ENCODE measurements around the gene RAB30. TPM values are rescaled to one million over a fixed set of nuclear protein-coding genes. Genes with fewer than 3 reads are reported as not detected.

RAB30 gene
- total RNA-seq, 4 donors from 2014 or later, result 29.8 to 57.1 (median 33.9) TPM

- Histone ChIP-seq H3K4me1 (peaks cover 67 to 70% of the 10 kb centered on the region in 2 donors), H3K36me3 (no peaks in the 10 kb centered on the region), H3K27ac (peak overlapping the region; percentile 14 to 90 (median 62)), H3K27me3 (no peaks in the 10 kb centered on the region), H3K4me3 (no peak overlapping the region), H3K9me3 (no peaks in the 10 kb centered on the region)
- TF ChIP-seq POLR2A (IDR thresholded peaks at IDR 0.05) (no peak), CTCF (IDR thresholded peaks at IDR 0.05 in 4 of 5, conservative IDR thresholded peaks at IDR 0.05 in 1 of 5) (no peak)
- DNase-seq (no peak), ATAC-seq (no peak)
- intact Hi-C loops (cut with DNase I; ENCODE audit: low total_unique reads) (no loop called here), in situ Hi-C loops (cut with MboI; ENCODE audit: low sequenced_read_pairs in 4 of 4) (loop anchor here in 1 of 4 donors (25.0 kb wide), 1 partner anchor 106 kb away; the partner anchor contains the start of gene PCF11)
Observed at GRCh38 chr11:83056611-83057010, 15.1 kb downstream of the RAB30 start.

- no peak overlapping the region for H3K4me3 ChIP-seq
- H3K4me1 ChIP-seq, result peaks cover 70 to 72% of the 10 kb centered on the region in 2 donors
- in situ Hi-C loops (cut with MboI; ENCODE audit: low sequenced_read_pairs in 4 of 4), result loop anchor here in 1 of 4 donors (25.0 kb wide), 1 partner anchor 106 kb away; the partner anchor contains the start of gene PCF11
- no peaks in the 10 kb centered on the region for H3K36me3 ChIP-seq
- no peak for DNase-seq
- peak overlapping the region; percentile 14 to 90 (median 62) for H3K27ac ChIP-seq
- intact Hi-C loops (cut with DNase I; ENCODE audit: low total_unique reads), result no loop called here
- H3K27me3 ChIP-seq, result no peaks in the 10 kb centered on the region
- no peak for ATAC-seq
- H3K9me3 ChIP-seq, result no peaks in the 10 kb centered on the region
- TF ChIP-seq POLR2A (IDR thresholded peaks at IDR 0.05) (no peak), CTCF (IDR thresholded peaks at IDR 0.05 in 4 of 5, conservative IDR thresholded peaks at IDR 0.05 in 1 of 5) (no peak)
Observed at GRCh38 chr11:83056204-83056603, 15.5 kb downstream of the RAB30 start.

- ATAC-seq, result no peak
Observed at GRCh38 chr11:83054904-83055380, 16.8 kb downstream of the RAB30 start.

GRCh38 chr11:83054001-83054400, 17.7 kb downstream of the RAB30 start:
- no peak for ATAC-seq
- Histone ChIP-seq H3K4me1 (peaks cover 70 to 74% of the 10 kb centered on the region in 2 donors), H3K36me3 (no peaks in the 10 kb centered on the region), H3K27ac (peak overlapping the region; percentile 82 to 93 (median 88)), H3K4me3 (no peak overlapping the region), H3K27me3 (no peaks in the 10 kb centered on the region), H3K9me3 (no peaks in the 10 kb centered on the region)
- intact Hi-C loops (cut with DNase I; ENCODE audit: low total_unique reads) (no loop called here), in situ Hi-C loops (cut with MboI; ENCODE audit: low sequenced_read_pairs in 4 of 4) (loop anchor here in 1 of 4 donors (25.0 kb wide), 1 partner anchor 108 kb away; the partner anchor contains the start of gene PCF11)
- no peak for DNase-seq
- TF ChIP-seq POLR2A (IDR thresholded peaks at IDR 0.05), result no peak

More at GRCh38 chr11:83054904-83055380, 16.8 kb downstream of the RAB30 start:
- Histone ChIP-seq H3K9me3 (no peaks in the 10 kb centered on the region), H3K36me3 (no peaks in the 10 kb centered on the region), H3K27ac (peak overlapping the region; percentile 82 to 93 (median 88)), H3K4me3 (no peak overlapping the region), H3K27me3 (no peaks in the 10 kb centered on the region), H3K4me1 (peaks cover 70 to 74% of the 10 kb centered on the region in 2 donors)
- in situ Hi-C loops (cut with MboI; ENCODE audit: low sequenced_read_pairs in 4 of 4), result loop anchor here in 1 of 4 donors (25.0 kb wide), 1 partner anchor 107 kb away; the partner anchor contains the start of gene PCF11
- intact Hi-C loops (cut with DNase I; ENCODE audit: low total_unique reads), result no loop called here
- DNase-seq, result no peak
- no peak for TF ChIP-seq CTCF (IDR thresholded peaks at IDR 0.05 in 4 of 5, conservative IDR thresholded peaks at IDR 0.05 in 1 of 5)
- TF ChIP-seq POLR2A (IDR thresholded peaks at IDR 0.05), result no peak

- Histone ChIP-seq H3K9me3 (no peaks in the 10 kb centered on the region), H3K4me1 (peaks cover 67 to 71% of the 10 kb centered on the region in 2 donors), H3K27ac (peak overlapping the region; percentile 82 to 93 (median 88)), H3K36me3 (no peaks in the 10 kb centered on the region), H3K27me3 (no peaks in the 10 kb centered on the region), H3K4me3 (no peak overlapping the region)
- in situ Hi-C loops (cut with MboI; ENCODE audit: low sequenced_read_pairs in 4 of 4) (loop anchor here in 1 of 4 donors (25.0 kb wide), 1 partner anchor 110 kb away; the partner anchor contains the start of gene PCF11), intact Hi-C loops (cut with DNase I; ENCODE audit: low total_unique reads) (loop anchor here (2.0 kb wide), 2 partner anchors 17 to 19 kb away; partner anchors contain the start of gene RAB30)
- TF ChIP-seq CTCF (IDR thresholded peaks at IDR 0.05 in 4 of 5, conservative IDR thresholded peaks at IDR 0.05 in 1 of 5) (no peak), POLR2A (IDR thresholded peaks at IDR 0.05) (no peak)
- DNase-seq (peak; percentile 28 to 64), ATAC-seq (peak; percentile 84 to 86)
Observed at GRCh38 chr11:83051760-83052671, 19.7 kb downstream of the RAB30 start.

Measured in gastrocnemius medialis (tissue), 4 donors.